Measurements from ENCODE around the gene ZSWIM1. TPM values are rescaled to one million over a fixed set of nuclear protein-coding genes. Genes with fewer than 3 reads are reported as not detected.
A peak's percentile ranks its signal among the peaks of the same experiment; 100 is the strongest.

The ZSWIM1 gene
- total and polyA plus RNA-seq, 2 of the 13 experiments (the other 11 are each of a cell fraction or from before 2014, with no cell fraction given), result 9.5 to 11.7 TPM

- TF ChIP-seq FOXM1 (CRISPR knock-in tag; IDR thresholded peaks at IDR 0.05) (0 out of 2 replicates have a peak, but pooled peaks have one; percentile 58), HNRNPK (IDR thresholded peaks at IDR 0.05; ENCODE audit: low read depth, low read length, poor library complexity, severe bottlenecking) (no peak), GTF2F1 (IDR thresholded peaks at IDR 0.05; ENCODE audit: low read length) (peak; percentile 15; the same call in 1 of the 2 replicates), SAP130 (CRISPR knock-in tag; IDR thresholded peaks at IDR 0.05; ENCODE audit: low read depth) (peak; percentile 100), MED1 (CRISPR knock-in tag; IDR thresholded peaks at IDR 0.05) (peak; percentile 62), TEF (CRISPR knock-in tag; IDR thresholded peaks at IDR 0.05) (no peak), POLR2AphosphoS5 (IDR thresholded peaks at IDR 0.05; ENCODE audit: low read depth, low read length) (peak; percentile 99), EP300 (IDR thresholded peaks at IDR 0.05; ENCODE audit: low read depth in 2 of 2, low read length in 2 of 2) (peak in 1 of 2 experiments; percentile 41; a peak in 1 of 4 replicates), EP300 (CRISPR knock-in tag; IDR thresholded peaks at IDR 0.05; ENCODE audit: borderline replicate concordance) (0 out of 2 replicates have a peak, but pooled peaks have one; percentile 44), KDM3A (CRISPR knock-in tag; IDR thresholded peaks at IDR 0.05; ENCODE audit: low read depth) (no peak), FOXC1 (CRISPR knock-in tag; IDR thresholded peaks at IDR 0.05; ENCODE audit: borderline replicate concordance) (peak; percentile 64; the same call in 1 of the 2 replicates), ZBTB1 (CRISPR knock-in tag; IDR thresholded peaks at IDR 0.05; ENCODE audit: borderline replicate concordance) (no peak), GATA4 (IDR thresholded peaks at IDR 0.05; ENCODE audit: borderline replicate concordance, low read depth) (peak; percentile 48), NR1H2 (CRISPR knock-in tag; IDR thresholded peaks at IDR 0.05; ENCODE audit: borderline replicate concordance, low read depth) (no peak), BCL6 (CRISPR knock-in tag; IDR thresholded peaks at IDR 0.05) (peak; percentile 23; the same call in 1 of the 2 replicates), ZNF142 (CRISPR knock-in tag; IDR thresholded peaks at IDR 0.05) (peak; percentile 70; the same call in 1 of the 2 replicates), AGO2 (optimal IDR thresholded peaks at IDR 0.05; ENCODE audit: low read depth, low read length) (no peak), PHF5A (CRISPR knock-in tag; IDR thresholded peaks at IDR 0.05; ENCODE audit: low read depth, unreplicated experiment) (no peak), ZMYM2 (CRISPR knock-in tag; IDR thresholded peaks at IDR 0.05) (peak; percentile 44; the same call in 1 of the 2 replicates), CREM (IDR thresholded peaks at IDR 0.05) (peak; percentile 93), CREM (CRISPR knock-in tag; IDR thresholded peaks at IDR 0.05) (peak; percentile 39; the same call in 1 of the 2 replicates), PAWR (CRISPR knock-in tag; IDR thresholded peaks at IDR 0.05; ENCODE audit: borderline replicate concordance) (no peak), ZSCAN9 (CRISPR knock-in tag; IDR thresholded peaks at IDR 0.05; ENCODE audit: borderline replicate concordance) (peak; percentile 89)
These were observed 23.7 kb upstream of the ZSWIM1 start, which contains the start of the genes ACOT8 and ZSWIM3 (continued) for GRCh38 chr20:45857114-45857881.
